HEK293T (cell line): ENCODE results near the gene MT1H.
"Not testable (repeated sequence)": the region's sequence is repeated elsewhere in the genome, so short reads cannot be mapped to it uniquely, and the experiment has no call there.

Source experiments
- ARNT ChIP-seq: fragments of 450-650 bp; IDR thresholded peaks from 2 replicates; pipeline ENCODE4 v1.6.1; 2017; ENCODE audit warnings: mild to moderate bottlenecking
- BHLHE40 ChIP-seq: fragments of 450-650 bp; IDR thresholded peaks from 2 replicates; pipeline ENCODE4 v1.6.1; 2016; ENCODE audit warnings: mild to moderate bottlenecking, moderate library complexity, borderline replicate concordance
- CTBP1 ChIP-seq: fragments of 450-650 bp; IDR thresholded peaks from 2 replicates; pipeline ENCODE4 v1.6.1; 2016; ENCODE audit warnings: borderline replicate concordance
- ELF4 ChIP-seq: fragments of 450-650 bp; IDR thresholded peaks from 2 replicates; pipeline ENCODE4 v1.6.1; 2017; ENCODE audit warnings: antibody characterized with exemption
- FOXA1 ChIP-seq: fragments of 450-650 bp; IDR thresholded peaks from 2 replicates; pipeline ENCODE4 v1.6.1; 2016; ENCODE audit warnings: mild to moderate bottlenecking
- FOXK2 ChIP-seq: fragments of 450-650 bp; IDR thresholded peaks from 2 replicates; pipeline ENCODE4 v1.6.1; 2016; ENCODE audit warnings: mild to moderate bottlenecking
- FOXM1 ChIP-seq: fragments of 450-650 bp; IDR thresholded peaks from 2 replicates; pipeline ENCODE4 v1.6.1; 2017; ENCODE audit warnings: mild to moderate bottlenecking, borderline replicate concordance
- HDGF ChIP-seq: fragments of 450-650 bp; IDR thresholded peaks from 2 replicates; pipeline ENCODE4 v1.6.1; 2017; ENCODE audit warnings: antibody characterized with exemption, borderline replicate concordance
- NFRKB ChIP-seq: fragments of 450-650 bp; IDR thresholded peaks from 2 replicates; pipeline ENCODE4 v1.6.1; 2016; ENCODE audit warnings: mild to moderate bottlenecking, moderate library complexity
- SUZ12 ChIP-seq: fragments of 450-650 bp; IDR thresholded peaks from 2 replicates; pipeline ENCODE4 v1.6.1; 2016; ENCODE audit warnings: mild to moderate bottlenecking
- TARDBP ChIP-seq: fragments of 450-650 bp; IDR thresholded peaks from 2 replicates; pipeline ENCODE4 v1.6.1; 2016
- ZNF384 ChIP-seq: fragments of 450-650 bp; IDR thresholded peaks from 2 replicates; pipeline ENCODE4 v1.6.1; 2016
- TF ChIP-seq, protein P1 (sequence below): fragments of 450-650 bp; IDR thresholded peaks from 2 replicates; pipeline ENCODE4 v1.6.1; 2016

- TF ChIP-seq FOXM1, ZNF384, ARNT, SUZ12, FOXK2, FOXA1, ELF4, HDGF, CTBP1, NFRKB, BHLHE40, TARDBP: not testable (repeated sequence)
- TF ChIP-seq, protein P1, sequence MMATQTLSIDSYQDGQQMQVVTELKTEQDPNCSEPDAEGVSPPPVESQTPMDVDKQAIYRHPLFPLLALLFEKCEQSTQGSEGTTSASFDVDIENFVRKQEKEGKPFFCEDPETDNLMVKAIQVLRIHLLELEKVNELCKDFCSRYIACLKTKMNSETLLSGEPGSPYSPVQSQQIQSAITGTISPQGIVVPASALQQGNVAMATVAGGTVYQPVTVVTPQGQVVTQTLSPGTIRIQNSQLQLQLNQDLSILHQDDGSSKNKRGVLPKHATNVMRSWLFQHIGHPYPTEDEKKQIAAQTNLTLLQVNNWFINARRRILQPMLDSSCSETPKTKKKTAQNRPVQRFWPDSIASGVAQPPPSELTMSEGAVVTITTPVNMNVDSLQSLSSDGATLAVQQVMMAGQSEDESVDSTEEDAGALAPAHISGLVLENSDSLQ, result not testable (repeated sequence)
Observed at GRCh38 chr16:56717532-56717931, 47.9 kb downstream of the MT1H start.
